Smooth muscle cell (in vitro differentiated cells): ENCODE data around the gene PTGFR. TPM values are rescaled to one million over a fixed set of nuclear protein-coding genes. Genes with fewer than 3 reads are reported as not detected.

Experiments
- DNase-seq: peaks from one replicate; lab custom pipeline; 2025; ENCODE audit not compliant: unreplicated experiment; lab: John Stamatoyannopoulos, UW
- H2AFZ ChIP-seq: fragments of 200-600 bp; sonication (generic); 2 replicates; pipeline ENCODE4 v1.6.0; 2016; ENCODE audit warnings: antibody characterized with exemption, low read depth, mild to moderate bottlenecking
- H3F3A ChIP-seq: fragments of 200-600 bp; sonication (generic); 2 replicates; pipeline ENCODE4 v1.6.0; 2017; ENCODE audit warnings: antibody characterized with exemption, low read depth
- H3K27ac ChIP-seq: fragments of 200-600 bp; sonication (generic); 2 replicates; pipeline ENCODE4 v1.5.1; 2016; ENCODE audit warnings: low read depth, mild to moderate bottlenecking
- H3K27me3 ChIP-seq: fragments of 200-600 bp; sonication (generic); 2 replicates; pipeline ENCODE4 v1.6.1; 2016; ENCODE audit warnings: low read depth, mild to moderate bottlenecking
- H3K36me3 ChIP-seq: fragments of 200-600 bp; sonication (generic); 2 replicates; pipeline ENCODE4 v1.5.1; 2016; ENCODE audit warnings: low read depth
- H3K4me1 ChIP-seq: fragments of 200-600 bp; sonication (generic); 2 replicates; pipeline ENCODE4 v1.5.1; 2016; ENCODE audit warnings: low read depth
- H3K4me2 ChIP-seq: fragments of 200-600 bp; sonication (generic); 2 replicates; pipeline ENCODE4 v1.6.0; 2016; ENCODE audit warnings: mild to moderate bottlenecking
- H3K4me3 ChIP-seq: fragments of 200-600 bp; sonication (generic); 2 replicates; pipeline ENCODE4 v1.5.1; 2016; ENCODE audit warnings: mild to moderate bottlenecking
- H3K79me2 ChIP-seq: fragments of 200-600 bp; sonication (generic); 2 replicates; pipeline ENCODE4 v1.6.0; 2016; ENCODE audit warnings: low read depth, mild to moderate bottlenecking
- H3K9ac ChIP-seq: fragments of 200-600 bp; sonication (generic); 2 replicates; pipeline ENCODE4 v1.6.0; 2016; ENCODE audit warnings: low read depth
- H3K9me3 ChIP-seq: fragments of 200-600 bp; sonication (generic); replicated peaks from 2 replicates; pipeline ENCODE4 v1.5.1; 2016; ENCODE audit warnings: low read depth
- H4K20me1 ChIP-seq: fragments of 200-600 bp; sonication (generic); 2 replicates; pipeline ENCODE4 v1.6.0; 2016; ENCODE audit warnings: low read depth
- CTCF ChIP-seq: fragments of 200-600 bp; sonication (generic); IDR thresholded peaks from 2 replicates; pipeline ENCODE4 v1.5.1; 2017; ENCODE audit warnings: borderline replicate concordance, mild to moderate bottlenecking, antibody characterized with exemption; ENCODE audit not compliant: insufficient read depth, poor library complexity, severe bottlenecking
- WGBS: methylation state at CpG from one replicate; pipeline ENCODE4 v1.1.7; 2016; ENCODE audit warnings: low lambda C conversion rate; 5-methylcytosine and 5-hydroxymethylcytosine counted together
- polyA plus RNA-seq: library from polyadenylated mRNA; unstranded; fragments of >200 nt; fragmentation: Nextera tagmentation; extraction: Ambion mirVana; gene quantifications from 2 replicates; pipeline ENCODE4 v1.2.1, GENCODE V29; 2016
- total RNA-seq: library from RNA; depleted of rRNA; stranded (reverse); fragments of >200 nt; gene quantifications from 2 replicates; pipeline ENCODE4 v1.2.3, GENCODE V29; 2014

PTGFR gene
- total and polyA plus RNA-seq, 2 experiments from 2014 or later, result 3.0 to 6.8 TPM

- TF ChIP-seq CTCF, result no peak
Observed at GRCh38 chr1:78553859-78554258, 63.1 kb downstream of the PTGFR start.

GRCh38 chr1:78554840-78555239 is 64.1 kb downstream of the PTGFR start:
- H3K9ac ChIP-seq, result no peak overlapping the region
- no peaks in the 10 kb centered on the region for H3F3A ChIP-seq
- H3K4me3 ChIP-seq, result no peak overlapping the region
- H3K4me2 ChIP-seq, result no peak overlapping the region
- no peak overlapping the region for H2AFZ ChIP-seq
- no peaks in the 10 kb centered on the region for H3K4me1 ChIP-seq
- TF ChIP-seq CTCF, result no peak
- no peak overlapping the region for H3K27ac ChIP-seq
- no peaks in the 10 kb centered on the region for H3K9me3 ChIP-seq
- no peaks in the 10 kb centered on the region for H4K20me1 ChIP-seq
- H3K27me3 ChIP-seq, result no peaks in the 10 kb centered on the region
- H3K79me2 ChIP-seq, result no peaks in the 10 kb centered on the region
- H3K36me3 ChIP-seq, result no peaks in the 10 kb centered on the region
- DNase-seq, result no peak

More at GRCh38 chr1:78553859-78554258, 63.1 kb downstream of the PTGFR start:
- no peaks in the 10 kb centered on the region for H3K27me3 ChIP-seq
- H4K20me1 ChIP-seq, result no peaks in the 10 kb centered on the region
- no peak overlapping the region for H3K4me3 ChIP-seq
- H3K79me2 ChIP-seq, result no peaks in the 10 kb centered on the region
- H3K9me3 ChIP-seq, result no peaks in the 10 kb centered on the region
- DNase-seq, result no peak
- H3K27ac ChIP-seq, result no peak overlapping the region
- no peak overlapping the region for H2AFZ ChIP-seq
- no peak overlapping the region for H3K9ac ChIP-seq
- no peak overlapping the region for H3K4me2 ChIP-seq
- H3F3A ChIP-seq, result no peaks in the 10 kb centered on the region
- no peaks in the 10 kb centered on the region for H3K36me3 ChIP-seq
- 45% methylated on average over 5 of the region's 5 CpGs for WGBS
- no peaks in the 10 kb centered on the region for H3K4me1 ChIP-seq

- Histone ChIP-seq H4K20me1 (no peaks in the 10 kb centered on the region), H3K9me3 (no peaks in the 10 kb centered on the region), H3K4me2 (no peak overlapping the region), H3K9ac (no peak overlapping the region), H3K79me2 (no peaks in the 10 kb centered on the region), H2AFZ (no peak overlapping the region), H3K4me1 (no peaks in the 10 kb centered on the region), H3K4me3 (no peak overlapping the region), H3K27me3 (no peaks in the 10 kb centered on the region), H3K36me3 (no peaks in the 10 kb centered on the region), H3K27ac (no peak overlapping the region), H3F3A (no peaks in the 10 kb centered on the region)
- TF ChIP-seq CTCF, result no peak
- DNase-seq, result no peak
Observed at GRCh38 chr1:78559680-78560079, 68.9 kb downstream of the PTGFR start.

- no peak overlapping the region for H3K9ac ChIP-seq
- no peak for DNase-seq
- no peaks in the 10 kb centered on the region for H3K36me3 ChIP-seq
- no peak overlapping the region for H3K4me2 ChIP-seq
- H3F3A ChIP-seq, result no peaks in the 10 kb centered on the region
- no peaks in the 10 kb centered on the region for H3K9me3 ChIP-seq
- H4K20me1 ChIP-seq, result no peaks in the 10 kb centered on the region
- H3K4me1 ChIP-seq, result no peaks in the 10 kb centered on the region
- TF ChIP-seq CTCF, result no peak
- H3K27ac ChIP-seq, result no peak overlapping the region
- 92% methylated on average over 1 of the region's 1 CpG for WGBS
- no peak overlapping the region for H2AFZ ChIP-seq
- no peaks in the 10 kb centered on the region for H3K27me3 ChIP-seq
- H3K79me2 ChIP-seq, result no peaks in the 10 kb centered on the region
- no peak overlapping the region for H3K4me3 ChIP-seq
Observed at GRCh38 chr1:78560811-78561210, 70.0 kb downstream of the PTGFR start.
